Vagina (tissue), 2 donors: Measurements from ENCODE around the gene CCL7. TPM values are rescaled to one million over a fixed set of nuclear protein-coding genes. Genes with fewer than 3 reads are reported as not detected.

Source experiments
- DNase-seq, 2 donors: peaks; one replicate each; pipeline ENCODE4 v3.0.0-alpha.2; 2017; ENCODE audit errors: extremely low spot score in 2 of 2
- H3K27ac ChIP-seq: fragments of 200-600 bp; sonication (generic); one replicate; pipeline ENCODE4 v1.5.1; 2019
- H3K27me3 ChIP-seq: fragments of 200-600 bp; sonication (generic); one replicate; pipeline ENCODE4 v1.5.1; 2019
- H3K36me3 ChIP-seq, 2 donors: fragments of 200-600 bp; sonication (generic); one replicate each; pipeline ENCODE4 v1.5.1; 2017 to 2019
- H3K4me1 ChIP-seq: fragments of 200-600 bp; sonication (generic); one replicate; pipeline ENCODE4 v1.5.1; 2019
- H3K4me3 ChIP-seq, 2 donors: fragments of 200-600 bp; sonication (generic); 1 replicate in 1 of 2; 2 replicates in 1 of 2; pipeline ENCODE4 v1.5.1; 2016 to 2019
- H3K9me3 ChIP-seq: fragments of 200-600 bp; sonication (generic); one replicate; pipeline ENCODE4 v1.5.1; 2019
- POLR2A ChIP-seq, 2 donors: fragments of 450-650 bp; IDR thresholded peaks; one replicate each; pipeline ENCODE4 v1.6.1; 2017; ENCODE audit warnings: antibody characterized with exemption in 2 of 2, mild to moderate bottlenecking in 2 of 2, moderate library complexity in 2 of 2
- POLR2AphosphoS5 ChIP-seq, 2 donors: sonication (generic); formaldehyde crosslinking; IDR thresholded peaks; one replicate each; pipeline ENCODE4 v1.9.0; 2017; ENCODE audit warnings: antibody characterized with exemption in 2 of 2, mild to moderate bottlenecking in 2 of 2, low read depth in 1 of 2; ENCODE audit not compliant: insufficient read depth in 1 of 2
- intact Hi-C: fragments of 100-400 bp; cut with DNase I; formaldehyde crosslinking; loops from one replicate; pipeline ENCODE4 v1.15.1; 2023
- total RNA-seq: library from RNA; depleted of rRNA; stranded (reverse); fragments of >200 nt; gene quantifications from one replicate; pipeline ENCODE4 v1.2.3, GENCODE V29; 2016
- TF ChIP-seq, protein P1 (sequence below), 3 experiments: fragments of 450-650 bp in 2 of 3; fragments of 200-600 bp in 1 of 3; sonication (generic) in 1 of 3; IDR thresholded peaks; one replicate each; pipeline ENCODE4 v1.5.1; 2017 to 2019; ENCODE audit warnings: antibody characterized with exemption in 3 of 3, mild to moderate bottlenecking in 2 of 3, moderate library complexity in 2 of 3

Gene CCL7
- total RNA-seq, 1 donor from 2014 or later = not detected

DNA sequence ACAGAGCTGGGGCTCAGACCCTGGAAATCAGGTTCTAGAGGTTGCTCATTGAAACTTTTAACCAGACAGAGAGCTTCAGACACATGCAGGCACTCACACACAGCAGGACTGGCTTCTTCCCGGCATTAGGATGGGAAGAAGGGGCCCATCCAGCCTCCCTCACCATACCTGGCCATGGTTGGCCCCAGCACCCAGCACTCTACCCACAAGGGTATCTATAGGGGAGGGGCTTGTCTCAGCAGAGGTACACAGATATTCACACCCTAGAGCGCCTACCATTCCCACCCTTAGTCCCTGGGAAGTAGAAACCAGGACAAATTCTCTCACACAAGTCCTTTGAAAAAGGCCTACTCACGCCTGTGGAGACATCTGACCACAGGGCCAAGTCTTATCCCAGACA lies 35.4 kb upstream of the CCL7 start:
- Histone ChIP-seq H3K36me3 (no peaks in the 10 kb centered on the region), H3K27me3 (no peaks in the 10 kb centered on the region), H3K4me3 (no peak overlapping the region), H3K9me3 (no peaks in the 10 kb centered on the region), H3K27ac (peak overlapping the region; percentile 77), H3K4me1 (peaks cover 27% of the 10 kb centered on the region)
- TF ChIP-seq, protein P1, sequence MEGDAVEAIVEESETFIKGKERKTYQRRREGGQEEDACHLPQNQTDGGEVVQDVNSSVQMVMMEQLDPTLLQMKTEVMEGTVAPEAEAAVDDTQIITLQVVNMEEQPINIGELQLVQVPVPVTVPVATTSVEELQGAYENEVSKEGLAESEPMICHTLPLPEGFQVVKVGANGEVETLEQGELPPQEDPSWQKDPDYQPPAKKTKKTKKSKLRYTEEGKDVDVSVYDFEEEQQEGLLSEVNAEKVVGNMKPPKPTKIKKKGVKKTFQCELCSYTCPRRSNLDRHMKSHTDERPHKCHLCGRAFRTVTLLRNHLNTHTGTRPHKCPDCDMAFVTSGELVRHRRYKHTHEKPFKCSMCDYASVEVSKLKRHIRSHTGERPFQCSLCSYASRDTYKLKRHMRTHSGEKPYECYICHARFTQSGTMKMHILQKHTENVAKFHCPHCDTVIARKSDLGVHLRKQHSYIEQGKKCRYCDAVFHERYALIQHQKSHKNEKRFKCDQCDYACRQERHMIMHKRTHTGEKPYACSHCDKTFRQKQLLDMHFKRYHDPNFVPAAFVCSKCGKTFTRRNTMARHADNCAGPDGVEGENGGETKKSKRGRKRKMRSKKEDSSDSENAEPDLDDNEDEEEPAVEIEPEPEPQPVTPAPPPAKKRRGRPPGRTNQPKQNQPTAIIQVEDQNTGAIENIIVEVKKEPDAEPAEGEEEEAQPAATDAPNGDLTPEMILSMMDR (IDR thresholded peaks at IDR 0.05) = no peak
- TF ChIP-seq POLR2A (IDR thresholded peaks at IDR 0.05) (no peak), POLR2AphosphoS5 (IDR thresholded peaks at IDR 0.05; ENCODE audit: insufficient read depth in 1 of 2, low read depth in 1 of 2) (no peak)
- DNase-seq = peak in 1 of 2 donors; percentile 64
- intact Hi-C loops = no loop called here

DNA sequence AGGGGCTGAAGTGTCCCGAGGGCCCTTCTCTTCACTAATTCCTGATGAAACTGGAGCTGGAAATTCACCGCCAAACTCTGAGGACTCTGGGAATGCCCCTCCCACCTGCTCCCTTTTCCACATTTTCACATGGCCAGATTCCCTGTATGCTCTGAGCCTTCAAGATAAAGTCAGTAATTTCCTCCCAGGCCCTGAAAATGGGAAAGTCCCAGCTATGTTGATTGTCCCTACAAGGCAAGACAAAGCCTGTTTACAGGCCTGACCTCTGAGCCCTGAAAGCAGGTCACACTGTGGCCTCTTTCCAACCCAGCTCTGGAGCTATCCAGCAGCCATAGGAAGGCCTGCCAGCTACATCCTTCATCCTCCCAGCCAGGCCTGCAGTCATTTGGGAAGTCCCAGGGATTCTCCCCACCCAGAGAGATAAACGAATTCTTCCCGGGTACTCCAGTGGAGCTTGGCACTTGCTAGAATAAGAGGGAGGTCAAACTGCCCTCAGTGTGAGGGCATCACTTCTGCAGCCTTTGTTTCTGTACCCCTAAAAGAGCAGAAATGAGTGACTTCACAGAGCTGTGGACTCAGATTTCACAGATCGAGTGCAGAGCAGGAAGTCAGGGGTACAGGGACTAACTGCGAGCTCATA lies 34.5 kb upstream of the CCL7 start:
- peak in 1 of 2 donors; percentile 86 for DNase-seq
- peaks cover 34% of the 10 kb centered on the region for H3K4me1 ChIP-seq
- no peaks in the 10 kb centered on the region for H3K9me3 ChIP-seq
- no peaks in the 10 kb centered on the region for H3K36me3 ChIP-seq
- H3K4me3 ChIP-seq = no peak overlapping the region
- peak overlapping the region; percentile 77 for H3K27ac ChIP-seq
- TF ChIP-seq, protein P1 (IDR thresholded peaks at IDR 0.05) = no peak
- no peak for TF ChIP-seq POLR2A (IDR thresholded peaks at IDR 0.05)
- TF ChIP-seq POLR2AphosphoS5 (IDR thresholded peaks at IDR 0.05; ENCODE audit: insufficient read depth in 1 of 2, low read depth in 1 of 2) = peak in 1 of 2 donors; percentile 82
- H3K27me3 ChIP-seq = no peaks in the 10 kb centered on the region
- intact Hi-C loops = no loop called here

DNA sequence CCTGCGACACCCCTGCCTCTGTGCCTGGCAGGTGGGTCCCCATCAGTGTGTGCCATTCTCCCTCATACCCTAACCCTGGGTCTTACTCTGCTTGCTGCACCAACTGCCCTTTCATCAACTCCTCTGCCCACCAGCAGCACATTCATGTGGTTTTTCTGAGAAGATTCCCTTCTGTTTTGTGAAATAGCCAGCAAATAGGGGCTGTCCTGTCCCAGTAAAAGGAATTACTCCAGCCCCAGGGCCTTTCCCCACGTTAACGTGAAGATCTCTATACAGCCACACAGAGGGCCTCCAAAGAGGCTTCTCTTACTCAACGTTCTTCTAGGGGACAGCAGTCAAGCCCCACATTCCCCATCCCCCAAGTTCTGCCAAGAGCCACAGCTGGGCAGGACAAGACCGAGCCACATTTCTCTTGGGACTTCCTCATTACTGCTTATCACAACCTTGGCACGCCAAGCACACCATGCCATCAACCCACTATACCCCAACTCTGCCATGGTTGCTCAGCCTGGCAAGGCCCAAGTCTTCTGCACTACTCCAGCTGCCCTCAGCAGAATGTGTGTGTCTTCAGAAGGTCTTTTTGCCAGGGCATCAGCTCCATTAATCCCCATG lies 33.6 kb upstream of the CCL7 start:
- peak in 1 of 2 donors; percentile 74 for DNase-seq
- Histone ChIP-seq H3K9me3 (no peaks in the 10 kb centered on the region), H3K27ac (peak overlapping the region; percentile 55), H3K27me3 (no peaks in the 10 kb centered on the region), H3K36me3 (no peaks in the 10 kb centered on the region), H3K4me3 (no peak overlapping the region), H3K4me1 (peaks cover 35% of the 10 kb centered on the region)
- TF ChIP-seq, protein P1 (IDR thresholded peaks at IDR 0.05) = no peak
- no peak for TF ChIP-seq POLR2A (IDR thresholded peaks at IDR 0.05)
- no peak for TF ChIP-seq POLR2AphosphoS5 (IDR thresholded peaks at IDR 0.05; ENCODE audit: insufficient read depth in 1 of 2, low read depth in 1 of 2)
- intact Hi-C loops = no loop called here

DNA sequence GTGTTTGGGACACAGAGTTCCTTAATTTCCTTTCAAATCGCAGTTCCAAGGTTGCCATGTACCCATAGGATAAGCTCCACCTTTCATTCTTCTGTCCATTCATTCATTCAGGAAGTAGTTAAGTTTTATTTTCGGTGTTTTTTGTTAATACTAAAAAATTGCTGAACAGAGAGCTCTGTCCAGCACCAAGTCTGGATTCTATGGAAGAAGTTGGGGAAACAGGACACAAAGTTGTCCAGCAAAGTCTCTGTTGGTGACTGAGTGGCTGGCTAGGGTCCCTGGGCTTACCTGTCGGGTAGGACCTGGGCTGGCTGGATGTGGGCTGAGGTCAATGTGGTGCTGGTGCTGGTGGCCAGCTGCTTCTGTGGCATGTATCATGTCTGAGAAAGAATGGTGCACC lies 32.6 kb upstream of the CCL7 start:
- no peaks in the 10 kb centered on the region for H3K36me3 ChIP-seq
- H3K27ac ChIP-seq = no peak overlapping the region
- peaks cover 35% of the 10 kb centered on the region for H3K4me1 ChIP-seq
- H3K9me3 ChIP-seq = no peaks in the 10 kb centered on the region
- intact Hi-C loops = no loop called here
- no peaks in the 10 kb centered on the region for H3K27me3 ChIP-seq
- TF ChIP-seq POLR2A (IDR thresholded peaks at IDR 0.05) (no peak), POLR2AphosphoS5 (IDR thresholded peaks at IDR 0.05; ENCODE audit: insufficient read depth in 1 of 2, low read depth in 1 of 2) (no peak)
- TF ChIP-seq, protein P1 (IDR thresholded peaks at IDR 0.05) = no peak
- peak in 1 of 2 donors; percentile 69 for DNase-seq
- H3K4me3 ChIP-seq = no peak overlapping the region

DNA sequence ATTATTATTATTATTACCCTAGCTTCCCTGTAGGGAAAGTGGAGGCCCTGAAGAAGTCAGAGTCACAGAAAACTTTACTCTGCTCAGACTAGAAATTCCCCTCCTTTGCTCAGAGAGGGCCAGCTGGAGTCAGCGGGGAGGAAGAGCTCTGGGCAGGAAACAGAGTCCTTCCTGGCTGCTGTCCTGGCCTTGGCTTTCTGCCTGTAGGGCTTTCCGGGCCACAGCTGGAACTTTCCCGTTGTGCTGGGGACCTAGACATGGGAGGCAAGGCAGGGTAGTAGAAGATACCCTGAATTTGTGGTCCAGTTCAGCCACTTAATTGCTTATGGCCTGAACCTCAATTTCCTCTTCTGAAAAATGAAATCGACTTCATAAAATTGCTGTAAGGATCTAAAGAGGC lies 29.0 kb upstream of the CCL7 start:
- Histone ChIP-seq H3K27me3 (no peaks in the 10 kb centered on the region), H3K4me3 (no peak overlapping the region), H3K9me3 (no peaks in the 10 kb centered on the region), H3K4me1 (peaks cover 10% of the 10 kb centered on the region), H3K27ac (no peak overlapping the region), H3K36me3 (no peaks in the 10 kb centered on the region)
- TF ChIP-seq, protein P1 (IDR thresholded peaks at IDR 0.05) = no peak
- TF ChIP-seq POLR2AphosphoS5 (IDR thresholded peaks at IDR 0.05; ENCODE audit: insufficient read depth in 1 of 2, low read depth in 1 of 2) = peak in 1 of 2 donors; percentile 16
- peak in 1 of 2 donors; percentile 87 for DNase-seq
- intact Hi-C loops = no loop called here
